Fibroblast of skin of back (primary cell): ENCODE results near the gene TGFB3.

Source experiments
- DNase-seq: peaks from one replicate; pipeline ENCODE4 v3.0.0-alpha.2; 2013

TGFB3 gene

DNA sequence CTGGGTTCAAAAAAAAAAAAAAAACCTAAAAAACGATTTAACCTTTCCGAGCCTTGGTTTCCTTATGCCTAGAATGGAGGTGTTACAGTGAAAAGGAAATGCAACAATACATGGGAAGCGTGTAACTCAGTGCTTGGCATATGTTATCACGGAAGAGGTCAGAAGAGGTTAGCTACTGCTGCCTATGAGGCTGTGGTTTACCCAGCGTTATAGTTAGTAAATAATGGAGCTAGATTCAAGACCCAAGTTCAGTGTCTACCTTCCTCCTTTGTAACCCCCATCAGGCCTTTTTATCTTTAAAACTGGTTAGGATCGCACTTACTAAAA is 4.6 kb upstream of the TGFB3 start:
- no peak for DNase-seq

DNA sequence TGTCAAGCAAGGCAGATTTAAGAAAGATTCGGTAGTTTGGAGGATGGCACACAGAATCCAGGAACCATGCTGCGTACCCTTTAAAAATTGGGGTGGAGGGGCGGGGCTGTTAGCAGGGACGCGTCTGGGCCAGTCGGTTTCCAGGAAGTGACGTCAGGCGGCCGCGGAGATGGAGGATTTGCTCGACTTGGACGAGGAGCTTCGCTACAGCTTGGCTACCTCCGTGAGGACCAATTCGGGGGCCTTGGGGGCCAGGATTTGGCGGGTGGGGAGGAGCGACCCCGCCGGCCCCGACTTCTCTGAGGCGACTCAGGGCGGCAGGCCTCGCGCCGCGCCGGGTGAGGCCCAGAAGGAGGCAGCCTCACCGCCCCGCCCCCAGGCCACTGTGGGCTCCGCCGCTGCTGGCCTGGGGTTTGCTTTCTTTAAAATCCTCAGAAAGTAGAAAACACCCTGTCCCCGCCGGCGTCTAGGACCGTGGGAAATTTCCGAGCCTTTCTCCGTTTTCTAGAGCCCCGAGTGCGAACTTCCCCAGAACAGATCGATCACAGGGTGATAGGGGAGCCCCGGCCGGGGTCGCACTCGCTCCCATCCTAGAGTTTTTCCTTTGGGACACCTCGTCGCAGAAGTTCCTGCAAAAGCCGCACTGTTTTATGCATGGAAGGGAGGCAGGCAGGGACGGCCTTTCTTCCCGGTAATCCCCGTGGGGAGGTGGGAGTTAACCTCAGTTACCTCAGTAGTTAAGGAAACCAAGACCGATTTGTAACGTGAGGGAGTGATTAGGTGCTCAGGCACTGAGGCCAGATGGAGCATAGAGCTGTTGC is 4.0 kb upstream of the TGFB3 start, which contains the start of gene IFT43:
Gene IFT43 (plus strand): TSS at position 146 of the 821 bp plus-strand sequence. CDS start 24 bp downstream, at position 170.
- DNase-seq = peak; percentile 81

DNA sequence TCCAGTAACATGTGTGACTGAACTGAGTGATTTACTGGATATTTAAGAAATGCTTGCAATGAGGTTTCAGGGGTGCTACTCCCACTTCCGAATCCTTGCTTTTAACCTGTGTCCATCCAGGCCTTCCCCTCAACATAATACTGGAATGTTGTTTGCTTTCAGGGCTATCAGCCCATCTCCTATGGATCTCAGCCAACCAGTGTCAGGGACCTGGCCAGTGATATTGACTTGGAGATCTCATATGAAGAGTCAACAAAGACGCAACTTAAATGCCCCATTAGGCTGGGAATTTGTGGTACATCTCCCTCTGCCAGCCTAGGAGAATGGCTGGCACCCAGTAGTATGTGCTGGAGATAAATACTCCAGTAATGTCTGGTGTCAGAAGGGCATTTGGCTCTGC is 2.9 kb upstream of the TGFB3 start:
- DNase-seq = no peak

DNA sequence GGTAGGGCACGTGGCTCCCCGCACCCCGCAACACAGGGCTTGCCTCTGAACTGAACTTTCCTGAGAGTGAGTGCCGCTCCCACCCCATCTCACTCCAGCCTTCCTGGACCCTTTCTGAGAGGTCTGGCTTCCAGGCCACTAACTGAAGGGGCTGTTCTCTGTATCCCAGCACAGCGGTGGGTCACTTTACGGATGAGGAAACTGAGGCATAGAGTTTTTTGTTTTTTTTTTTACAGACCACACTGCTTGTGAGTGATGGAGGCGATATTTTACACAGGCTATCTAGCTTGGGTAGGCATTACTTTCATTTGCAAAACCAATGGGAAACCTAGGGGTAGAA is 1.2 kb upstream of the TGFB3 start:
- no peak for DNase-seq

DNA sequence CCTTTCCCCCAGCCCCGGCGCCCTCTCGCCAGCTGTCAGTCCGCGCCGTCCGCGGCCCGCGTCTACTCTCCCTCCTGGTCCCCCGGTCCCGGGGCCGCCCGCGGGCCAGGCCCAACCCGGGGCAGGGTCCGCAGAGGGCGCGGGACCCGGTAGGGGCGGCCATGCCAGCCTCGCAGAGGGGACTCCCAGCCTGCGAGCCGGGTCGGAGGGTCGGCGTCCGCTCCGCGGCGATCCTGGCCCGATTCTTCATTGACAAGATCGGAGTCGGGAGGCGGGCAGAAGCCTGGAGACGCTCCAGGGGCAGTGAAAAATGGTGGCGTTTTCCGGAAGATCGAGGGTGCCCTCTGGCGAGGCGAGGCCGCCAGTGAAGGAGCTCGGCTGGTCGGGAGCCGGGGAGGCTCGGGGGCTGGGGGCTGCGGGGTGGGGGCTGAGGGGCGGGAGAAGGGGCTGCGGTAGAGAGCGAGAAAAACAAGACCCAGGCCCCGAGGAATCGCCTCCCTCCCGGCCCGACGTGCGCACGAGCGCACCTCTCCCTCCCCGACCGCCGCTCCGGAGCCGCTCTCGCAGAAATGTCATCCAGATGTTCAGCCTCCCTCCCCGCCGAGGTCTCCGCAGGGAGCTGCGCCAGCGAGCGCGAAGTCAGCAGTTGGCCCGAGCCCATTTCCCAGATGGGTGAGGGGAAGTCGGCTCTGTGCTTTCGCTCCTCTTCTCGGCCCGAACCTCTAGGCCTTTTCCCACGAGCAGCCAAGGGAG is 647 bp upstream of the TGFB3 start:
- DNase-seq = peak; percentile 79

DNA sequence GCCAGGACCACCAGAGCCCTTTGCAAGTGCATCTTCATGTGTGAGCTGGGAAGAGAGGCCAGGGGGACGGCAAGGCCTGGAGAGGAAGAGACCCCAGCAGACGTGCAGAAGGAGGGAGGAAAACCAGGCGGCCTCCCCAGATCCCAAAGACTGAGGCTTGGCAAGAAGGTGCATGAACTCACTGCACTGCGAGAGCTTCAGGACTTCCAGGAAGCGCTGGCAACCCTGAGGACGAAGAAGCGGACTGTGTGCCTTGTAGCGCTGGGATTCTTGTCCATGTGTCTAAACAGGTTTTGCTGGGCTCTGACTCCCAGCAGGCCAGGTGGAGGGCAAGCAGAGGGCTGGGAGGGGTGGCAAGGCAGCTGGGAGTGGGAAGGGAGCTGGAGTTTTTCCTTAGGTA is 939 bp downstream of the TGFB3 start:
- DNase-seq = no peak

DNA sequence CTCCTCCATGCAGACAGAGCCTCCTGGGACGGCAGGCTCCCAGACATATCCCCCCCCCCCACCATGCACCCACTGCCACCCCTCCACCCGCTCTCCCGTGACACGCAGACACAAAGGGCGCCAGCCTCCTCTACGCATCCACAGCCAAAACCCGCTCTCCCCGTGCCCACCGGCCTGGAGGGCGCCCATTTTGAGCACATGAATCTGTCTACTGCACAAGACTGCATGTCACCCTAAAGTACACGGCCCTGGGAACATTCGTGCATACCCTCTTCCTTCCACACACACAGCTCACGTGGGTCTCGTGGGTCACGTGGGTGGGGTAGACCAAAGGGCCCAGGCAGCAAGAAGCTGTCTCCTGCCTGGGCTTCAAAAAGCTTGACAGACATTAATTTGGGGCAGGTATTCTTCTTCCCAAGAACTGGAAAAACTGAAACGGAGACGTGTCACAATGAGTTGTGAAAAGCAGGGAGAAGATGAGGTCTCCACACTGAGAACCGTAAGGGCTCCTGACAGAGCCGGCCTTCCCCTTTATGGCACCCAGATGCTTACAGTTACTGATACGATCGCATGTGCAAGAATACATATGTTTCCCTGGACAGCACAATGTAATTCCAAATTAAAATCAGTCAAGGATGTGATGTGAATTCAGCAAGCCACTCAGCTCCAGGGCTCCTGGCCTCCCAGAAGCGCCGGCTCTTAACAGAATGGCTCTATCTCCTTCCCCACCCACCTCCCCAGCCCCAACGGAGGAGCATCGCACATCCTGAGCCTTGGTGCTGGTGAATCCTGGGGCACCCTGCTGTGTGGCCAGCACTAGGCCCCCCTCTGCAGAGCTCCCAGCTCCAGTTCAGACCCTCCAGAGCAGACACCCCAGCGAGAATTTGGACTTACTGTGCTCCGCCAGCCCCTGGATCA is 1.9 kb downstream of the TGFB3 start:
- DNase-seq = no peak

DNA sequence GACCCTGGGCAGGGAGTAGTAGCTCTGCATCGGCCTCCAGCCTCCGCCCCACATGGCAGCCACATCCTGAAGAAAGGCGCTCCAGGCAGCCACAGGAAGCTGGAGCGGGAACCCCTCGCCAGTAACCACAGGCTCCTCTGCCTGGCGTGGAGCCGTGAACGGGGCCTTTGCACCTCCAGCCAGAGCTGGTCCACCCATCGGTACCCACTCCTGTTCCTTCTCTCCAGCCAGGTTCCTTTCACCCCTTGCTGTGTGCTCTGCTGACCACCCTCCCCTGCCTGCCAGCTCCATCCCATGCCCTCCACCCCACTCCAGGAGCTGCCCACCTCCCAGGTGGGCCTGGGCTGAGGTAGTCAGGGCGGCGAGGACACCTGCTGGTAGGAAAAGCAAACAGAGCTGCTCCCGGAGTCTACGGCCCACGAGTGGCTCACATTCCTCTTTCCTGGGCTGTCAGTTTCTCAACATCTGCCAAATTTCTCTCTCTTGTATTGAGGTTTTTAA is 2.7 kb downstream of the TGFB3 start:
- peak; percentile 23 for DNase-seq

DNA sequence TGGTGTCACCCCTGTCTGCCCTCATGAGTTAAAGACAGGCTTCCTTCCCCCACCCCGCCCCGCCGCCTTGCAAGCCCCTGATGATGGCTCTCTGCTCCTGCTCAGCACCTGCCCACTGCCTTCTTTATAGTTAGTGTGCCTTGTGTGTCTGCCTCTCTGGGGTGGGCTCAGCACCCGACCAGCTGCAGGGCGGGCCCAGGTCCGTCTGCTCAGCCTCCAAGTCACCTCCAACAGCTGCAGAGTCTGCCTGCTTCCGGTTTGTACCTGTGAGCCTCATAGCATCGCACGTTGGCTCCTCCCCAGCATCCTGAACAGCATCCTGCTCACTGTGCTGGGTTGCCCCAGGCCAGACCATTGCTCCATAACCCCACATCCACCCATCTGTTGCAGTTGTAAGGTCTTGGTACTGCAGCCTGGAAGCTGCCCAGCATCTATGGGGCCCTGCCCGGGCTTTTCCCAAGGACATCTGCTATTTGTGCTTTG is 3.5 kb downstream of the TGFB3 start:
- no peak for DNase-seq

DNA sequence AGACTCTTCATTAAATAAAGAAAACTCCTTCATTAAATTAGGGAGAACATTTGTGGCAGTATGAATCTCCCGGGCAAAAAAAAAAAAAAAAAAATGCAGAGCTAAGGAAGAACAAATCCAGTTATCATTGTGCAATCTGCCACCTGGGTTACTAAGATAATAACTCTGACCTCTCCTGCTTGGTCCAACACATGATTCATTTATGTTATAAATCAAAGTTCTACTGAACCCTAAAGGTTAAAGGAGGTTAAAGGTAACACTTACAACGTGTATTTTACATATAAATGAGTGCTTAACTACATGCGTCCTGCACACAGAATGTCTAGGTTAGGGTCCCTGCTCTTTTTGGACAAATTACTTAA is 4.2 kb downstream of the TGFB3 start:
- no peak for DNase-seq

DNA sequence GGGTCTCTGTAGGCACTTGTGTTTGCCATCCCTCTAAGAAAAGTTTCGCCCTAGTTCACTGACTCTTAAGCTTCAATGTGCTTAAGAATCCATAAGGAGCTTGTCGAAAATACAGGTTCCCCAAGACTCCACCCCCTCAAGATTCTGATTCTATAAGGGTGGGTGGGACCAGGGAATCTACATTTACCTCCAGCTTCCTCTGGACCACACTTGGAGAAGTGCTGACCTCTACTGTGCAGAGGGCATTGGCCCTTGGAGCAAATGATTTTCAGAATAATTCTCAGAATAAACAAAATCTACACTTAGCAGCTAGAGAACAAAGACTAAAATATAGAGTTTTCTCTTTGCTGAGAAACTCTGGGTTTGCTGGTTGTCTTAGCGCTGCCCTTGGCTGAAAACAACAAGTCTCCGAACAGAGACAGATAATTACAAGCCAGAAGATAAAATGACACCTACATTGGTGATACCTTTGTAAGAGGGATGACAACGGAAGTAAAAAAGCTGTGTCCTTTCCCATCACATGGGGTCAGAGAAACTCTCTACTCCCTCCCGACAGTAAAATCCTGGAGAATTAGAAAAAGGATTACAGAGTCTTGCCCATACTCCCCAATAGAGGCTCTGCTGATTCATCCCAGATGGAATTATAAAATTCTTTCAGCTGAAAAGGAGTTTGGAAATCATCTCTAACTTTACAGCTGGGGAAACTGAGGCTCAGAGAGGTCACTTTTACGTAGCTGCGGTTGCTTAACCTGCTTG is 4.8 kb downstream of the TGFB3 start:
- no peak for DNase-seq

DNA sequence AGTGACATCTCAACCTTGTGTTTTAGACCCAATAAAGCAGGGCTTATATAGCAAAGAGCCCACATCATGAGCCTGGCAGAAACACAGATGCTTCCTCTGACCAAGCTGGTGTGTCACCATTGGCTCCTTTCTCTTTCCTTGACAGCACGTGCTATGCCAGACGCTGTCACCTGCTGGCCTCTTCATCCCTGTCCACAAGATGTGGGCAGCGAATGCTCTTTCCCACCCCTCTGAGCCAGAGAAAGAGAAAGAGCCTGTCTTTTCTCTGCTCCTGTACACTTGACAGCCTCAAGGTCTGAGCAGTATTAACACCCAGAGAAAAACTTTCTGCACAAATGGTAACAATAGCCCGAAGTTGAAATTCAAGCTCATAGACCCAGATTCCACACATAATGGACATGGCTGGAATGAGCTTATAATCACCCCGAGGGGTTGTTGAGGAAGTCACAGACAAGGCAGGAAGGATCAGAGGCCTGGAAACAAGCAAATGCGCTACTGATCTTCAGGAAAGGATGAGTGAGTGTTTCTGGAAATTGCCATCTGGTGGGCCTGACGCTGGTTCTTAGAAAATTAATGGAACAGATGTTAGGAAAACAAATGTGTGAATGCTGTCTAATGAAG is 8.9 kb downstream of the TGFB3 start:
- DNase-seq = no peak

DNA sequence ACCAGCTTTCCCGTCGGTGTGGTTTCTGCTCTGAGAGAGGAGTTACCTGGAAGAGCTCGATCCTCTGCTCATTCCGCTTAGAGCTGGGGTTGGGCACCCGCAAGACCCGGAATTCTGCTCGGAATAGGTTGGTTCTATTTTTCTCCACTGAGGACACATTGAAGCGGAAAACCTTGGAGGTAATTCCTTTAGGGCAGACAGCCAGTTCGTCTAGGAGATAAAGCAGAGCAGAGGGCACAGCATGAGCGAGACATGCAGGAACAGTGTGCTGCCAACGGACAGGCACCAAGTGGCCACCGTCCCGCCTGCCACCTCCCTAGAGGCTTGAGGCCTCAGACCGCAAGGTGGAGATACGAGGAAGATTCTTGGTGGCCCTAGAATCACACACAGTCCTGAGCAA is 10.3 kb downstream of the TGFB3 start:
- no peak for DNase-seq

DNA sequence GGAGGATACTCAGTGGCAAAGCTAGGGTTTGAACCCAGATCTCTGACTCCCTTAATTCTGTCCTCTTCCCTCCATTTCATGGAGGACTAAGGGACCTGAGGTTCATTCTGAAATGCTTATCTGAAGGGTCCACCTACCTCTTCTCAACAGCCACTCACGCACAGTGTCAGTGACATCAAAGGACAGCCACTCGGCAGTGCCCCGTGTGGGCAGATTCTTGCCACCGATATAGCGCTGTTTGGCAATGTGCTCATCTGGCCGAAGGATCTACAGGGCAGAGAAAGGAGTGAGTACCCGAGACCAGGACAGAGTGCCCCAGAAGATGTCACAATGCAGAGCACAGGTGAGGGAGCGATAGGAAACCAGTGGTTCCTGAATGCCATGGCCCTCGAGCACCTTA is 10.8 kb downstream of the TGFB3 start:
- DNase-seq = no peak

DNA sequence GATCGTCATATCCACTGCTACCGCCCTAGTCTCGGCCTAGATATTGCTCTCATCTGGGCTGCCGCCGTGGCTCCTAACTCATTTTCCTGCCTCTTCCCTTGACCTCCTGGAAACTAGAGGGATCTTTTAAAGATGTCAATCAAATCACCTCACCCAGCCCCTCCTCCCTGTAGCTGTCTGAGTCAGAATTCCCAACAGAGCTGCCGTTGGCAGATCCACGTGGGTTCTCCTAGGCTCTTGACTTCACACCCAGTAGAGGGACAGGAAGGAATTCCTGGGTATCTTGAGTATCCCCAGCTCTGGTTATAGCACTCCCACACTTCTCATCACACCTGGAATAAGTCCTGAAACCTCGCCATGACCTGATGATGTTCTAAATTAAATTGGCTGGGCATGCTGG is 11.9 kb downstream of the TGFB3 start:
- DNase-seq = peak; percentile 27

DNA sequence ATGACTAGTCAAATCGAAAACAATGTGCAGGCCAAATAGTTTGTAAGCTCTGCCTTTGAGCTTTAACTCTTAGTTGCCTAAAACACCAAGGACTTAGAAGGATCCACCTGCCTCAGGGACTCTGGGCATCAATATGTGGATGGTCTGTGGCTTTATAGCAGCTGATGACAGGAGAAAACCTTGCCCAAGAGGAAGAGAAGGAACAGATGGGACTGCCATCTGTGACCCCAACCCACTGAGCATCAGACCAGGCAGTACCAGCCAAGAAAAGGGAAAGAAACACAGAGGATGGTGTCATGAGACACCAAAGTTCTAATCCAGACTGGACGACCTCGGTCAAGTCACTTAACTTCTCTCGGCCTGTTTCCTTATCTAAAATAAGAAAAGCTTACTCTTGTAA is 12.7 kb downstream of the TGFB3 start:
- DNase-seq = no peak

DNA sequence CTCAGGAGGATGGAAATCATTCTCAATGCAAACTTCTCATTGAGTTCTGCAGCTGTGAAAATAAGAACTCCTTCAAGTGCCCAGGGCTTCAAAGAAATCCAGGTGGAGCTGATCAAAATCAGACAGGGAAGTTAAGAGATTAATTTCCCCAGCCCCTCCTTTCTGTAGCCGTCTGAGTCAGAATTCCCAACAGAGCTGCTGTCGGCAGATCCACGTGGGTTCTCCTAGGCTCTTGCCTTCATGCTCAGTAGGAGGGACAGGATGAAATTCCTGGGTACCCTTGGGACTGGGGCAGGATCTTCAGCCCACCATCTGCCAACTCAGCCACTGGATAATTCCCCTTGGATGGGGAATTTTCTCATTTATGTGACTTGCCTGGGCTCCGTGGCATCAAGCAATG is 13.3 kb downstream of the TGFB3 start:
- peak; percentile 91 for DNase-seq

DNA sequence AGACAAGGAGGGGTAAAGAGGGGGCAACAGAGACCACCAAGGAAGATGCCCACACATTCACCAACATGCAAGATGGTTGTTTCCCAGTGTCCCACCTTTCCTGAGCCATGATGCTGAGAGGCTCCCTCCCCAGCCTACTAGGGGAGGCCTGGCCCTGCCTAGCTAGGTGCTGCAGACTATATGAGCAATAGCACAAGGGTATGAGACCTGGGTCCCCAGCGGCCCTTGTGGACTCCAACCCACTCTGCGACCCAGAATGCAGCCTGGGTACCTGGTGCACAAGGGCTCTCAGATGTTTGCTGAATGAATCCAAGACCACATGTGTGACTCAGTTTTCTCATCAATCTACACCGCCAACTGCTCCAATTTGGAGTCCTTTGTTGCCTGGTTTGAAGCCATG is 13.9 kb downstream of the TGFB3 start:
- no peak for DNase-seq

DNA sequence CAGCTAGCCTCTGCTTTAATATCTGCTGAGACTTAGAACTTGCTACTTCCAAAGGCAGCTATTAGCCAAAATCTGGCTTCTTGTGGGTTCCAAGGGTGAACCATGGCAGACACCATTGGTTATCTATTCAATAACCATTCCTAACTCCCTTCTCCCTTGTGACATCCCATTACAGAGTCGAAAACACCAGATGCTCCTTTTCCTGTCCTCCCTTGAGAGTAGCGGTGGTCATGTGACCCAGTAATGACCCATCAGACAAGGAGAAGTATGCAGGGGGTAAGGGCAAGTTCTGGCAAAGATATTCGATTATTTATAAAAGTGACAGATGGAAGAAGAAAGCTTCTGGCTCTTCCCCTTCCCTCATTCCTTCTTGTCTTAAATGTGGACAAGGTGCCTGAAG is 20.1 kb downstream of the TGFB3 start:
- DNase-seq = no peak

DNA sequence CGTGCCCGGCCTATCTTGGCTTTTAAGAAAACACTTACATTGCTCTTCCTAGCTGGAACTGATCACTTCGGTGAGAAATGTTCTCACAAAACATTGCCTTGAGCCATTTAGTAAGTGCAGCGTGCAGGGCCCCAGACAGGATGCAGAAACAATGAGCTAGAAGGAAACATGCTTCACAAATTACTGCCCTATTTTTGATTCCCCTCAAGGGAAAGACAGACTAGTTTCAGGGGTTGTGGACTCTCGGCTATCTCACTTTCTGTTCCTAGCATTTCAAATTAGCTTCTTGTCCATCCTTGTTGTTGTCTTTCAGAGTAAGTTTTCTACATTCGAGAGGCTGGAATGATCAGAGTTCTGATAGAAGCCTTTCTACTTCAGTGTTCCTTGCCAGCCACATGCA is 21.6 kb downstream of the TGFB3 start:
- no peak for DNase-seq

DNA sequence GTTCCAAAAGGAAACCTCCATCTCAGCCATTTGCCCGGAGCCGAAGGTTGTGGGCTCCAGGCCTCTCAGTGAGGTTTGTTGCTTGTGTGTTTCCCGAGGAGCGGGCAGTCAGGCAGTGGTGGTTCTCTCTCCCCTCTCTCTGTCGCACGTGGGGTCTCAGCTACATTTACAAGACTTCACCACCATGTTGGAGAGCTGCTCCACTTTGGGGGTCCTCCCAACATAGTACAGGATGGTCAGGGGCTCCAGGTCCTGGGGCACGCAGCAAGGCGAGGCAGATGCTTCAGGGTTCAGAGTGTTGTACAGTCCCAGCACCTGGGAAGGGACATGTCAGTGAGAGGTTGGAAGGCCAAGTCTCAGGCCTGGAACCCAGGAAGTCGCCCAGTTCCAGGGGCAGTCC is 22.8 kb downstream of the TGFB3 start:
- no peak for DNase-seq

DNA sequence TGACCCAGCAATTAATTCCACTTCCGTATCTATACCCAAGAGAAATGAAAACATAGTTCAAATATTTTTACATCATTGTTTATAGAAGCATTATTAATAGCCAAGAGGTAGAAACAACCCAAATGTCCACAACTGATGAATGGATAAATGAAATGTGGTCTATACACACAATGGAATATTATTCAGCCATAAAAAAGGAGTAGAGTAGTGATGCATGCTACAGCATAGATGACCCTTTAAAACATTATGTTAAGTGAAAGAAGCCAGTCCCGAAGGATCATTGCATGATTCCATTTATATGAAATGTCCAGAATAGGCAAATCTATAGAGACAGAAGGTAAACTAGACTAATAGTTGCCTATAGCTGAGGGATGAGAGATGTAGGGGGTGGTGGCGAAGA is 29.3 kb downstream of the TGFB3 start:
- DNase-seq = no peak
